Immature natural killer cell (primary cell): ENCODE measurements around the gene DCLK2. TPM values are rescaled to one million over a fixed set of nuclear protein-coding genes. Genes with fewer than 3 reads are reported as not detected.

Experiments used
- DNase-seq, 3 donors: peaks; one replicate each; pipeline ENCODE4 v3.0.0; 2022; ENCODE audit warnings: mixed read lengths in 1 of 3
- H3K27ac Mint-ChIP-seq, 6 donors: one replicate each; pipeline ENCODE4 v1.8.0; 2020; ENCODE audit warnings: mixed read lengths in 6 of 6, mild to moderate bottlenecking in 5 of 6, inconsistent platforms in 4 of 6, moderate library complexity in 3 of 6
- H3K27me3 Mint-ChIP-seq, 3 donors: one replicate each; pipeline ENCODE4 v1.8.0; 2020 to 2021; ENCODE audit warnings: low read depth in 3 of 3, mild to moderate bottlenecking in 3 of 3, mixed read lengths in 3 of 3, moderate library complexity in 3 of 3, inconsistent platforms in 1 of 3
- H3K36me3 Mint-ChIP-seq, 3 donors: one replicate each; pipeline ENCODE4 v1.8.0; 2020; ENCODE audit warnings: mixed read lengths in 3 of 3, inconsistent platforms in 2 of 3, mild to moderate bottlenecking in 2 of 3
- H3K4me1 Mint-ChIP-seq, 2 donors: one replicate each; pipeline ENCODE4 v1.8.0; 2020; ENCODE audit warnings: inconsistent platforms in 2 of 2, mild to moderate bottlenecking in 2 of 2, mixed read lengths in 2 of 2, moderate library complexity in 1 of 2
- H3K4me3 Mint-ChIP-seq, 5 donors: one replicate each; pipeline ENCODE4 v1.8.0; 2020; ENCODE audit warnings: mild to moderate bottlenecking in 5 of 5, mixed read lengths in 5 of 5, inconsistent platforms in 3 of 5, moderate library complexity in 3 of 5
- H3K9me3 Mint-ChIP-seq, 6 donors: one replicate each; pipeline ENCODE4 v1.8.0; 2020; ENCODE audit warnings: mild to moderate bottlenecking in 6 of 6, mixed read lengths in 6 of 6, inconsistent platforms in 4 of 6, moderate library complexity in 3 of 6
- polyA plus RNA-seq, 3 donors: library from polyadenylated mRNA; unstranded; fragments of 300-500 nt; fragmentation: Illumina TruSeq; gene quantifications; one replicate each; pipeline ENCODE4 v1.2.3, GENCODE V29; 2021

DCLK2 gene
- polyA plus RNA-seq, 3 donors from 2014 or later = not detected

GRCh38 chr4:150078579-150079080, 385 bp downstream of the DCLK2 start:
- no peak for DNase-seq
- H3K27ac Mint-ChIP-seq = no peak overlapping the region
- no peaks in the 10 kb centered on the region for H3K36me3 Mint-ChIP-seq
- H3K4me3 Mint-ChIP-seq = peak overlapping the region in 1 of 5 donors; percentile 60
- peaks cover 2 to 26% (median 7%) of the 10 kb centered on the region in 3 donors for H3K27me3 Mint-ChIP-seq
- peaks cover 4 to 5% of the 10 kb centered on the region in 2 donors for H3K4me1 Mint-ChIP-seq
- peaks cover 0 to 5% (median 2%) of the 10 kb centered on the region in 6 donors for H3K9me3 Mint-ChIP-seq

GRCh38 chr4:150079081-150079581, 886 bp downstream of the DCLK2 start:
- Mint-ChIP-seq H3K27me3 (peaks cover 2 to 26% (median 7%) of the 10 kb centered on the region in 3 donors), H3K36me3 (no peaks in the 10 kb centered on the region), H3K4me1 (peaks cover 4 to 5% of the 10 kb centered on the region in 2 donors), H3K4me3 (peak overlapping the region; percentile 54 to 75 (median 72)), H3K27ac (no peak overlapping the region), H3K9me3 (peaks cover 0 to 5% (median 2%) of the 10 kb centered on the region in 6 donors)
- no peak for DNase-seq

- DNase-seq = no peak
- peaks cover 4 to 5% of the 10 kb centered on the region in 2 donors for H3K4me1 Mint-ChIP-seq
- peaks cover 0 to 5% (median 2%) of the 10 kb centered on the region in 6 donors for H3K9me3 Mint-ChIP-seq
- no peak overlapping the region for H3K27ac Mint-ChIP-seq
- H3K4me3 Mint-ChIP-seq = no peak overlapping the region
- H3K27me3 Mint-ChIP-seq = peaks cover 2 to 24% (median 7%) of the 10 kb centered on the region in 3 donors
- no peaks in the 10 kb centered on the region for H3K36me3 Mint-ChIP-seq
Observed at GRCh38 chr4:150080337-150080736, 2.1 kb downstream of the DCLK2 start.

- Mint-ChIP-seq H3K4me1 (peaks cover 4 to 5% of the 10 kb centered on the region in 2 donors), H3K27ac (no peak overlapping the region), H3K4me3 (peak overlapping the region in 1 of 5 donors; percentile 6), H3K9me3 (peaks cover 0 to 5% (median 2%) of the 10 kb centered on the region in 6 donors), H3K27me3 (peaks cover 2 to 24% (median 7%) of the 10 kb centered on the region in 3 donors), H3K36me3 (no peaks in the 10 kb centered on the region)
- no peak for DNase-seq
Observed at GRCh38 chr4:150080875-150081274, 2.6 kb downstream of the DCLK2 start.

- Mint-ChIP-seq H3K9me3 (peaks cover 0 to 5% (median 2%) of the 10 kb centered on the region in 6 donors), H3K4me1 (peaks cover 4 to 5% of the 10 kb centered on the region in 2 donors), H3K27ac (no peak overlapping the region), H3K36me3 (no peaks in the 10 kb centered on the region), H3K27me3 (peaks cover 2 to 17% (median 7%) of the 10 kb centered on the region in 3 donors), H3K4me3 (no peak overlapping the region)
- DNase-seq = no peak
Observed at GRCh38 chr4:150082241-150082640, 4.0 kb downstream of the DCLK2 start.

GRCh38 chr4:150087006-150087405, 8.8 kb downstream of the DCLK2 start:
- no peaks in the 10 kb centered on the region for H3K36me3 Mint-ChIP-seq
- DNase-seq = no peak
- H3K9me3 Mint-ChIP-seq = peaks cover 0 to 8% (median 0%) of the 10 kb centered on the region in 6 donors
- H3K4me3 Mint-ChIP-seq = no peak overlapping the region
- no peak overlapping the region for H3K27ac Mint-ChIP-seq
- H3K27me3 Mint-ChIP-seq = peaks cover 0 to 8% (median 2%) of the 10 kb centered on the region in 3 donors
- H3K4me1 Mint-ChIP-seq = no peaks in the 10 kb centered on the region

- no peaks in the 10 kb centered on the region for H3K4me1 Mint-ChIP-seq
- H3K36me3 Mint-ChIP-seq = no peaks in the 10 kb centered on the region
- no peak overlapping the region for H3K4me3 Mint-ChIP-seq
- peaks cover 0 to 5% (median under 1%) of the 10 kb centered on the region in 6 donors for H3K9me3 Mint-ChIP-seq
- H3K27ac Mint-ChIP-seq = no peak overlapping the region
- peaks cover 0 to 5% (median 2%) of the 10 kb centered on the region in 3 donors for H3K27me3 Mint-ChIP-seq
- DNase-seq = no peak
Observed at GRCh38 chr4:150089732-150090131, 11.5 kb downstream of the DCLK2 start.

GRCh38 chr4:150090836-150091235, 12.6 kb downstream of the DCLK2 start:
- Mint-ChIP-seq H3K27me3 (peaks cover 0 to 5% (median 2%) of the 10 kb centered on the region in 3 donors), H3K4me3 (no peak overlapping the region)

GRCh38 chr4:150094676-150095075, 16.4 kb downstream of the DCLK2 start:
- Mint-ChIP-seq H3K27ac (no peak overlapping the region), H3K4me3 (no peak overlapping the region), H3K9me3 (peaks cover 0 to 4% (median 0%) of the 10 kb centered on the region in 6 donors), H3K36me3 (no peaks in the 10 kb centered on the region), H3K4me1 (no peaks in the 10 kb centered on the region), H3K27me3 (peaks cover 0 to 2% (median 0%) of the 10 kb centered on the region in 3 donors)
- no peak for DNase-seq

More at GRCh38 chr4:150090836-150091235, 12.6 kb downstream of the DCLK2 start:
- Mint-ChIP-seq H3K9me3 (peaks cover 0 to 5% (median under 1%) of the 10 kb centered on the region in 6 donors), H3K36me3 (no peaks in the 10 kb centered on the region), H3K4me1 (no peaks in the 10 kb centered on the region), H3K27ac (no peak overlapping the region)
- DNase-seq = no peak

GRCh38 chr4:150096625-150097024, 18.4 kb downstream of the DCLK2 start:
- DNase-seq = no peak
- Mint-ChIP-seq H3K9me3 (peaks cover 0 to 4% (median 0%) of the 10 kb centered on the region in 6 donors), H3K4me3 (no peak overlapping the region), H3K27ac (no peak overlapping the region), H3K27me3 (no peaks in the 10 kb centered on the region), H3K4me1 (no peaks in the 10 kb centered on the region), H3K36me3 (no peaks in the 10 kb centered on the region)

- Mint-ChIP-seq H3K4me3 (no peak overlapping the region), H3K9me3 (peaks cover 0 to 2% (median 0%) of the 10 kb centered on the region in 6 donors), H3K27ac (no peak overlapping the region), H3K4me1 (no peaks in the 10 kb centered on the region), H3K36me3 (no peaks in the 10 kb centered on the region), H3K27me3 (peaks cover 0 to 5% (median 0%) of the 10 kb centered on the region in 3 donors)
- no peak for DNase-seq
Observed at GRCh38 chr4:150098214-150098613, 20.0 kb downstream of the DCLK2 start.

GRCh38 chr4:150104404-150105027, 26.3 kb downstream of the DCLK2 start:
- Mint-ChIP-seq H3K4me1 (no peaks in the 10 kb centered on the region), H3K36me3 (no peaks in the 10 kb centered on the region), H3K4me3 (no peak overlapping the region), H3K27me3 (peaks cover 0 to 5% (median 2%) of the 10 kb centered on the region in 3 donors), H3K9me3 (peaks cover 0 to 6% (median 0%) of the 10 kb centered on the region in 6 donors), H3K27ac (no peak overlapping the region)
- DNase-seq = no peak

- no peaks in the 10 kb centered on the region for H3K4me1 Mint-ChIP-seq
- peaks cover 0 to 6% (median 2%) of the 10 kb centered on the region in 6 donors for H3K9me3 Mint-ChIP-seq
- no peaks in the 10 kb centered on the region for H3K36me3 Mint-ChIP-seq
- peaks cover 0 to 5% (median 2%) of the 10 kb centered on the region in 3 donors for H3K27me3 Mint-ChIP-seq
- H3K4me3 Mint-ChIP-seq = no peak overlapping the region
- DNase-seq = no peak
- H3K27ac Mint-ChIP-seq = no peak overlapping the region
Observed at GRCh38 chr4:150106886-150107285, 28.6 kb downstream of the DCLK2 start.

- no peaks in the 10 kb centered on the region for H3K4me1 Mint-ChIP-seq
- no peak overlapping the region for H3K4me3 Mint-ChIP-seq
- no peak for DNase-seq
- H3K27ac Mint-ChIP-seq = no peak overlapping the region
- peaks cover 0 to 4% (median 2%) of the 10 kb centered on the region in 6 donors for H3K9me3 Mint-ChIP-seq
- H3K27me3 Mint-ChIP-seq = peaks cover 0 to 2% (median 0%) of the 10 kb centered on the region in 3 donors
- no peaks in the 10 kb centered on the region for H3K36me3 Mint-ChIP-seq
Observed at GRCh38 chr4:150108691-150109090, 30.4 kb downstream of the DCLK2 start.
